Fibroblast of the aortic adventitia (primary cell): ENCODE data around the gene FERMT1. TPM values are rescaled to one million over a fixed set of nuclear protein-coding genes. Genes with fewer than 3 reads are reported as not detected.

Experiments
- DNase-seq: peaks from one replicate; pipeline ENCODE4 v3.0.0-alpha.2; 2010; ENCODE audit warnings: low read depth
- H3K4me3 ChIP-seq: 2 replicates; pipeline ENCODE4 v1.5.1; 2011; ENCODE audit warnings: low read depth, mild to moderate bottlenecking, control low read depth, low read length, moderate library complexity
- total RNA-seq: library from RNA; depleted of rRNA; stranded (reverse); fragments of >200 nt; gene quantifications from 2 replicates; pipeline ENCODE4 v1.2.3, GENCODE V29; 2012; ENCODE audit warnings: low replicate concordance
- TF ChIP-seq, protein P1 (sequence below): IDR thresholded peaks from 2 replicates; pipeline ENCODE4 v1.5.1; 2011; ENCODE audit warnings: mild to moderate bottlenecking, low read length, control low read depth, inconsistent platforms; ENCODE audit not compliant: insufficient read depth

The FERMT1 gene
- total RNA-seq, 1 donor: 8.8 TPM

GRCh38 chr20:6026051-6026450 lies 96.8 kb downstream of the FERMT1 start:
- TF ChIP-seq, protein P1, sequence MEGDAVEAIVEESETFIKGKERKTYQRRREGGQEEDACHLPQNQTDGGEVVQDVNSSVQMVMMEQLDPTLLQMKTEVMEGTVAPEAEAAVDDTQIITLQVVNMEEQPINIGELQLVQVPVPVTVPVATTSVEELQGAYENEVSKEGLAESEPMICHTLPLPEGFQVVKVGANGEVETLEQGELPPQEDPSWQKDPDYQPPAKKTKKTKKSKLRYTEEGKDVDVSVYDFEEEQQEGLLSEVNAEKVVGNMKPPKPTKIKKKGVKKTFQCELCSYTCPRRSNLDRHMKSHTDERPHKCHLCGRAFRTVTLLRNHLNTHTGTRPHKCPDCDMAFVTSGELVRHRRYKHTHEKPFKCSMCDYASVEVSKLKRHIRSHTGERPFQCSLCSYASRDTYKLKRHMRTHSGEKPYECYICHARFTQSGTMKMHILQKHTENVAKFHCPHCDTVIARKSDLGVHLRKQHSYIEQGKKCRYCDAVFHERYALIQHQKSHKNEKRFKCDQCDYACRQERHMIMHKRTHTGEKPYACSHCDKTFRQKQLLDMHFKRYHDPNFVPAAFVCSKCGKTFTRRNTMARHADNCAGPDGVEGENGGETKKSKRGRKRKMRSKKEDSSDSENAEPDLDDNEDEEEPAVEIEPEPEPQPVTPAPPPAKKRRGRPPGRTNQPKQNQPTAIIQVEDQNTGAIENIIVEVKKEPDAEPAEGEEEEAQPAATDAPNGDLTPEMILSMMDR: no peak
- H3K4me3 ChIP-seq: no peak overlapping the region
- no peak for DNase-seq

Other genes with a start within 250 kb of the FERMT1 start
- not detected in 2 replicates for gene CHGB, start 211.5 kb downstream of the FERMT1 start, total RNA-seq
- gene TRMT6, start 172.5 kb downstream of the FERMT1 start, total RNA-seq: 4.1 and 8.0 TPM in 2 replicates
- 5.6 and 17.5 TPM in 2 replicates for gene MCM8, start 172.4 kb downstream of the FERMT1 start, total RNA-seq
- 50.4 and 74.6 TPM in 2 replicates for gene CRLS1, start 116.9 kb downstream of the FERMT1 start, total RNA-seq
- 0.09 TPM in 1 of 2 replicates, not detected in the other for gene LRRN4, start 69.0 kb downstream of the FERMT1 start, total RNA-seq